Brain microvascular endothelial cell (primary cell): ENCODE measurements around the gene NR2F6.

ENCODE experiments used
- DNase-seq: peaks from one replicate; pipeline ENCODE4 v3.0.0-alpha.2; 2020
- H3K27ac ChIP-seq: fragments of 250-450 bp; sonication (Bioruptor Pico); 2 replicates; pipeline ENCODE4 v1.5.1; 2020; ENCODE audit warnings: mild to moderate bottlenecking, moderate library complexity
- H3K27me3 ChIP-seq: fragments of 250-450 bp; sonication (Bioruptor Pico); replicated peaks from 2 replicates; pipeline ENCODE4 v1.5.1; 2020; ENCODE audit warnings: mild to moderate bottlenecking
- H3K36me3 ChIP-seq: fragments of 250-450 bp; sonication (Bioruptor Pico); replicated peaks from 2 replicates; pipeline ENCODE4 v1.5.1; 2020; ENCODE audit warnings: mild to moderate bottlenecking
- H3K4me3 ChIP-seq: 2 replicates; pipeline ENCODE4 v1.5.1; 2011; ENCODE audit warnings: low read depth, mild to moderate bottlenecking, control low read depth, low read length, moderate library complexity
- in situ Hi-C: cut with HindIII; loops from 2 replicates; pipeline ENCODE4 v1.10.0; 2017; ENCODE audit warnings: low sequenced_read_pairs, low pct_ligation_motif_present
- TF ChIP-seq, protein P1 (sequence below): IDR thresholded peaks from 2 replicates; pipeline ENCODE4 v1.5.1; 2011; ENCODE audit warnings: low read depth, mild to moderate bottlenecking, moderate library complexity, low read length, control low read depth, inconsistent platforms; ENCODE audit errors: missing control alignments

The NR2F6 gene

GRCh38 chr19:17213334-17213733, 32.4 kb downstream of the NR2F6 start:
- no peak overlapping the region for H3K27ac ChIP-seq
- in situ Hi-C loops = no loop called here
- TF ChIP-seq, protein P1, sequence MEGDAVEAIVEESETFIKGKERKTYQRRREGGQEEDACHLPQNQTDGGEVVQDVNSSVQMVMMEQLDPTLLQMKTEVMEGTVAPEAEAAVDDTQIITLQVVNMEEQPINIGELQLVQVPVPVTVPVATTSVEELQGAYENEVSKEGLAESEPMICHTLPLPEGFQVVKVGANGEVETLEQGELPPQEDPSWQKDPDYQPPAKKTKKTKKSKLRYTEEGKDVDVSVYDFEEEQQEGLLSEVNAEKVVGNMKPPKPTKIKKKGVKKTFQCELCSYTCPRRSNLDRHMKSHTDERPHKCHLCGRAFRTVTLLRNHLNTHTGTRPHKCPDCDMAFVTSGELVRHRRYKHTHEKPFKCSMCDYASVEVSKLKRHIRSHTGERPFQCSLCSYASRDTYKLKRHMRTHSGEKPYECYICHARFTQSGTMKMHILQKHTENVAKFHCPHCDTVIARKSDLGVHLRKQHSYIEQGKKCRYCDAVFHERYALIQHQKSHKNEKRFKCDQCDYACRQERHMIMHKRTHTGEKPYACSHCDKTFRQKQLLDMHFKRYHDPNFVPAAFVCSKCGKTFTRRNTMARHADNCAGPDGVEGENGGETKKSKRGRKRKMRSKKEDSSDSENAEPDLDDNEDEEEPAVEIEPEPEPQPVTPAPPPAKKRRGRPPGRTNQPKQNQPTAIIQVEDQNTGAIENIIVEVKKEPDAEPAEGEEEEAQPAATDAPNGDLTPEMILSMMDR = no peak
- DNase-seq = no peak
- no peaks in the 10 kb centered on the region for H3K27me3 ChIP-seq
- peaks cover 49% of the 10 kb centered on the region for H3K36me3 ChIP-seq
- H3K4me3 ChIP-seq = no peak overlapping the region

DNA sequence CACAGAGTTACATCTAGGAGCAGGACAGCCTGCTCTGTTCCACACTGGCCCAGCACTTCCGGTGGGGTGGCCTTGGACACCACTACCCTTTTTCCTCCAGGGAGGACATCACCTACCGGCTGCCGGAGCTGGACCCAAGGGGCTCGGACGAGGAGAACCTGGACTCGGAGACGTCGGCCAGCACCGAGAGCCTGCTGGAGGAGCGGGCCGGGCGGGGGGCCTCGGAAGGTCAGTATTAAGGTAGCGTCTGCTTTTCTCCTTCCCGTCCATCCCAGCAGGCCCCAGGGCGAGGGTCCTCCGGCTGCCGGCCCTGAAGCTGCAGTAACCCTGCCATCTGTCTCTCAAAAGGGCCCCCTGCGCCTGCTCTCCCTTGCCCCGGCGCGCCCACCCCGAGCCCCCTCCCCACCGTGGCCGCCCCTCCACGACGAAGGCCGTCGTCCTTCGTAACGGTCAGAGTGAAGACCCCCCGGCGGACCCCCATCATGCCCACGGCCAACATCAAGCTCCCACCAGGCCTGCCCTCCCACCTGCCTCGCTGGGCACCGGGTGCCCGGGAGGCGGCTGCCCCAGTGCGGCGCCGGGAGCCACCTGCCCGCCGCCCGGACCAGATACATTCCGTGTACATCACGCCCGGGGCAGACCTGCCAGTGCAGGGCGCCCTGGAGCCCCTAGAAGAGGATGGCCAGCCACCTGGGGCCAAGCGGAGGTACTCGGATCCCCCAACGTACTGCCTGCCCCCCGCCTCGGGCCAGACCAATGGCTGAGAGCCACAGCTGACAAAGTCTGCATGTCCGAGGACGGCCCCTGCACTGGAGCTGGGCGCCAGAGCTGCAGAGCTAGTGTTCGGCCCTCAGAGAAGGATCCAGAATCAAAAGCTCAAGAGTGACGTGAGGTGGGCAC, 33.9 kb downstream of the NR2F6 start:
- DNase-seq = no peak
- H3K27me3 ChIP-seq = no peaks in the 10 kb centered on the region
- H3K4me3 ChIP-seq = no peak overlapping the region
- in situ Hi-C loops = no loop called here
- TF ChIP-seq, protein P1 = no peak
- H3K27ac ChIP-seq = no peak overlapping the region
- peaks cover 48% of the 10 kb centered on the region for H3K36me3 ChIP-seq

DNA sequence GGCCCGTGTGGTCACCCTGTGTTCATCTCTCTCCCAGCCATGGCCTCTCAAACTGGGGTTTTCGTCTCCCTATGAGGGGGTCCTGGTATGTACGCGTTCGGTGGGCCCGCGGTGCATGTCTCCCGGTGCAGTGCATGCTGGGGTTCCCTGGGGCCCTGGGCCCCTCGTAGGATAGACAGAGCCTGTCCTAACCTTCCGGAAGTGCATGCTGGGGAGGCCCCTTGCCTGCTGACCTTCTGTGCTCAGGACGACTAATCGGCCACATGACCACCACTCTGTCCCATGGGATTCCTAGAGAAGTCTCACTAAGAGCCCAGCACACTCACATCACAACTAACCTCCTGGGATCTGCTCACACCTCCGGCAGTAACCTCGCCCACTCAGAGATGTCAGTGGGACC, 35.4 kb downstream of the NR2F6 start:
- no peak overlapping the region for H3K27ac ChIP-seq
- H3K36me3 ChIP-seq = peaks cover 57% of the 10 kb centered on the region
- no peaks in the 10 kb centered on the region for H3K27me3 ChIP-seq
- no peak for DNase-seq
- TF ChIP-seq, protein P1 = no peak
- in situ Hi-C loops = no loop called here
- H3K4me3 ChIP-seq = no peak overlapping the region

DNA sequence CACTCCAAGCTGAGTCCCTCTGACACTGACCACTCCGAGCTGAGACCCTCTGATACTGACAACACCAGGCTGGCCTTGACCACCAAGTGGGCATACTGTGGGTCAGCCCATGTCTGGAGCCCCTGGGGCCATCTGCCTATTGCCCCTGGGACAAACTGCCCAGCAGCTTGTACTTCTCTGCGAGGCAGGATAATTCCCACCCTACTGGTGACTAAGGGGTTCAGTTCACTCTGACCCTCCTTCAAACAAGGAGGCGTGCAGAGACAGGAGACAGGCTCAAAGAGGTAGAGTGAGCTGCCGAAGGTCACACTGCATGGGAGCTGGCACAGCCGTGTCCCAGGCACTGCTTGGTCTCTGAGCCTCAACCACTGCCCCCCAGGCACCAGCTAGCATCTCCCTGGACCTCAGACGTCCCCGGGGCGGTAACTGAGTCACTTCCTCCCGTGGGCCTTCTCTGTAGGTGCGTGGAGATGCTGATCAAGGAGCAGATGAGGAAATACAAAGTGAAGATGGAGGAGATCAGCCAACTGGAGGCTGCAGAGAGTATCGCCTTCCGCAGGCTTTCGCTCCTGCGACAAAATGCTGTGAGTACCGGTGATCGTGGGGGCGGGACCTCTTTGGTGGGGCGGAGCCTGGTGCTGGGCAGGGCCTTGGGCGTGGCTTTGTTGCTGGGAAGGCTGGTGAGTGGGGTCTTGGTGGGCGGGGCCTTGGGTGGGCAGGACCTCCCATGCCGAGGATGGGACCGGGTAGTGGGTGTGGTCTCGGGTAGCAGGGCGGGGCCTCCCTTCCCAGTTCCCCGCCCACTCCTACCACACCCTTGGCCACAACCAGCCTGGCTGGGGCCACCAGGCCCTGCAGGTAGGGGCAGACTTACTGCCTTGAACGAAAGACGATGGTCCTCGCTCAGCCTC, 36.3 kb downstream of the NR2F6 start:
- Histone ChIP-seq H3K36me3 (peaks cover 63% of the 10 kb centered on the region), H3K4me3 (no peak overlapping the region), H3K27me3 (no peaks in the 10 kb centered on the region), H3K27ac (no peak overlapping the region)
- in situ Hi-C loops = no loop called here
- DNase-seq = no peak
- TF ChIP-seq, protein P1 = no peak

DNA sequence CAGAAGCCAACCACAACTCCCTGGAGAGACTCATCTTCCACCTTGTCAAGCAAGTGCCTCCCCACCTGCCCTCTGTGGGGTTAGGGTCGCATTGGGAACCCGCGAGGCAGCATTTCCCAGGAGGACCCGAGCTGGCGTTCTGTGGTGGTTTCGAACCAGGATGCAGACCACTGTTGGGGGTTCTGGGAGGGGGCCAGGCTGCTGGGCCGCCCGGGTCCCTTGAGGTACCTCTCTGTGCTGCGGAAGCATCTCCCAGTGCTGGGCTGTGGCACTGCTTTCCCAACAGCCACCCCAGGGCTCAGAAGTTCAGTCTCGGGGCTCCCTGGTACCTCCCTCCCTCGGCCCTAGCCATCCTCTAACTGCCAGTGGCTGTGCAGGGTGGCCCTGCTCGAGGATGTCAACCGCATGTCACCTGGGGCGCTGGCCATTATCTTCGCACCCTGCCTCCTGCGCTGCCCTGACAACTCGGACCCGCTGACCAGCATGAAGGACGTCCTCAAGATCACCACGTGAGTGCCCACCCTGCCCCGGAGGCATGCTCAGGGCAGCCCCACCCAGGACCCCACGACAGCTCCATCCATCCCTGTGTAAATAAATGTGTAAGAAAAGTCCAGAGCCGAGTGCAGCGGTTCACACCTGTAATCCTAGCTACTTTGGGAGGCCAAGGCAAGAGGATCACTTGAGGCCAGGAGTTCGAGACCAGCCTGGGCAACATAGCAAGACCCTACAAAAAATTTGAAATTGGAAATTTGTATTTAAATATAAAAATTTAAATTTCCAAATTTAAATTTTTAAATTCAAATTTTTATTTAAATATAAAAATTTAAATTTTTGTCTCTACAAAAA, 38.8 kb downstream of the NR2F6 start:
- in situ Hi-C loops = no loop called here
- H3K27me3 ChIP-seq = no peaks in the 10 kb centered on the region
- DNase-seq = no peak
- no peak overlapping the region for H3K27ac ChIP-seq
- H3K4me3 ChIP-seq = no peak overlapping the region
- TF ChIP-seq, protein P1 = no peak
- H3K36me3 ChIP-seq = peaks cover 66% of the 10 kb centered on the region
